Natural killer cell treated with Interleukin-12 subunit alpha and Interleukin-12 subunit beta and Interleukin-15 and Interleukin-18, amount 100 ng/mL, for 72 hours (primary cell): ENCODE data around the gene ADGRD2. TPM values are rescaled to one million over a fixed set of nuclear protein-coding genes. Genes with fewer than 3 reads are reported as not detected.
A peak's percentile ranks its signal among the peaks of the same experiment; 100 is the strongest.
"Not testable (repeated sequence)": the region's sequence is repeated elsewhere in the genome, so short reads cannot be mapped to it uniquely, and the experiment has no call there.

Source experiments
- ATAC-seq, 2 donors: fragments of 150-1000 bp; cut with Tn5 transposase in 1 of 2; sonication (Bioruptor Pico), chemical (Tn5 transposase) in 1 of 2; 2 replicates each; pipeline ENCODE4 v1.10.0; 2021
- DNase-seq: peaks from one replicate; pipeline ENCODE4 v3.0.0; 2022; ENCODE audit warnings: low spot score
- H3K27ac Mint-ChIP-seq, 2 donors: 1 replicate in 1 of 2; 2 replicates in 1 of 2; pipeline ENCODE4 v1.8.0; 2022; ENCODE audit warnings: mixed read lengths in 2 of 2, mild to moderate bottlenecking in 1 of 2, moderate library complexity in 1 of 2
- H3K27me3 Mint-ChIP-seq, 2 donors: 1 replicate in 1 of 2; 2 replicates in 1 of 2; pipeline ENCODE4 v1.8.0; 2022; ENCODE audit warnings: mixed read lengths in 2 of 2
- H3K36me3 Mint-ChIP-seq: one replicate; pipeline ENCODE4 v1.8.0; 2022; ENCODE audit warnings: mixed read lengths
- H3K4me1 Mint-ChIP-seq, 2 donors: 1 replicate in 1 of 2; 2 replicates in 1 of 2; pipeline ENCODE4 v1.8.0; 2022; ENCODE audit warnings: low read depth in 2 of 2, mixed read lengths in 2 of 2, mild to moderate bottlenecking in 1 of 2
- H3K4me3 Mint-ChIP-seq: one replicate; pipeline ENCODE4 v1.8.0; 2022; ENCODE audit warnings: mixed read lengths
- H3K9me3 Mint-ChIP-seq: 2 replicates; pipeline ENCODE4 v1.8.0; 2022; ENCODE audit warnings: mixed read lengths
- total RNA-seq, 2 donors: library from RNA; stranded (reverse); gene quantifications; one replicate each; pipeline ENCODE4 v1.2.3, GENCODE V29; 2022

ADGRD2 gene
- total RNA-seq, 2 donors from 2014 or later: not detected

DNA sequence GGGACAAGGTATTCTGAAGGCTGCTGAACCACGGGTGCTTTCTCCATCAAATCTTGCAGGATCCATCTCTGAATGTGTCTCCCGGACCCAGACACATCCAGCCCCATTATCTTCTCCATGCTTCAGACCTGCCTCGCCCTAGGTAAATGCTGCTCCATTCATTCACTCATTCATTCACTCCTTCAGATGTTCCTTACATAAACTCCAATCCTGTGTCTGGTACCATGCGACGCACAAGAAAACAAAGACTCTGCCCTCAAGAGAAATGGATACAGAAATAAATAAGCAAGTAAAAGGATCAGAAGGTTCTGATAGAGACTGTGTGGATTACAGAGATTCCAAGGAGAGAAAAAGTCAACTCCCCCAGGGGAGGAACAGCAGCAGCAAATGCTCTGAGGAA lies 27.1 kb upstream of the ADGRD2 start:
- Mint-ChIP-seq H3K4me1 (peaks cover 3 to 6% of the 10 kb centered on the region in 2 donors), H3K9me3 (no peaks in the 10 kb centered on the region)
- ATAC-seq: no peak

DNA sequence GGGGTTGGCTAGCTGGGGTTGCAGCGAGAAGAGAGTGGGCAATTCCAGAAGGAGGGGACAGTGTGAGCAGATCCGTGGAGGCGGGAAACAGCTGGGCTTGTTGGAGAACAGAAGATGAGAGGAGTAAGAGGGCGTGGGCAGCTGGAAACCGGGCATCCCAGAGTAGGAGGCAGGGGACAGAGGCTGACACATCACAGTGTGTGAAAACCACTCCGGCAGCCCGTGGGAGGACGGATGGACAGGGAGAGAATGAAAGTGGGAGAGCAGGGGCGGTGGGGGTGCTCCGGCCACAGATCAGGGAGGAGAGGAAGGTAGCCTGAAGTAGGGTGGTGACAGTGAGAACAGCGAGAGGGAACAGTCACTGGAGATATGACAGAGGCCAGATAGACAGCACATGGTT lies 26.7 kb upstream of the ADGRD2 start:
- no peak overlapping the region for H3K4me3 Mint-ChIP-seq
- DNase-seq (no peak), ATAC-seq (no peak)
- H3K27ac Mint-ChIP-seq: no peak overlapping the region
- no peaks in the 10 kb centered on the region for H3K36me3 Mint-ChIP-seq
- peaks cover 8 to 14% of the 10 kb centered on the region in 2 donors for H3K27me3 Mint-ChIP-seq
- H3K9me3 Mint-ChIP-seq: no peaks in the 10 kb centered on the region
- H3K4me1 Mint-ChIP-seq: peaks cover 3 to 6% of the 10 kb centered on the region in 2 donors

More for the DNA sequence above, 27.1 kb upstream of the ADGRD2 start:
- H3K27ac Mint-ChIP-seq: no peak overlapping the region
- H3K27me3 Mint-ChIP-seq: peaks cover 8 to 14% of the 10 kb centered on the region in 2 donors
- H3K4me3 Mint-ChIP-seq: no peak overlapping the region
- DNase-seq: no peak
- H3K36me3 Mint-ChIP-seq: no peaks in the 10 kb centered on the region

DNA sequence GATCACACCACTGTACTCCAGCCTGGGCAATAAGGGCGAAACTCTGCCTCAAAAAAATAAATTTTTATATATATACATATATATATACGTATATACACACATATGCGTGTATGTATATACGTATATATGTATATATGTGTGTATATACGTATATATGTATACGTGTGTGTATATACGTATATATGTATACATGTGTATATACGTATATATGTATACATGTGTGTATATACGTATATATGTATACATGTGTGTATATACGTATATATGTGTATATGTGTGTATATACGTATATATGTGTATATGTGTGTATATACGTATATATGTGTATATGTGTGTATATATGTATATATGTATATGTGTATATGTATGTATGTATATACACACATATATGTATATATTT lies 24.5 kb upstream of the ADGRD2 start:
- not testable (repeated sequence) for DNase-seq, H3K9me3 Mint-ChIP-seq, H3K36me3 Mint-ChIP-seq, H3K27ac Mint-ChIP-seq, H3K4me3 Mint-ChIP-seq, H3K4me1 Mint-ChIP-seq, ATAC-seq
- H3K27me3 Mint-ChIP-seq: peaks cover 8 to 14% of the 10 kb centered on the region in 2 donors

DNA sequence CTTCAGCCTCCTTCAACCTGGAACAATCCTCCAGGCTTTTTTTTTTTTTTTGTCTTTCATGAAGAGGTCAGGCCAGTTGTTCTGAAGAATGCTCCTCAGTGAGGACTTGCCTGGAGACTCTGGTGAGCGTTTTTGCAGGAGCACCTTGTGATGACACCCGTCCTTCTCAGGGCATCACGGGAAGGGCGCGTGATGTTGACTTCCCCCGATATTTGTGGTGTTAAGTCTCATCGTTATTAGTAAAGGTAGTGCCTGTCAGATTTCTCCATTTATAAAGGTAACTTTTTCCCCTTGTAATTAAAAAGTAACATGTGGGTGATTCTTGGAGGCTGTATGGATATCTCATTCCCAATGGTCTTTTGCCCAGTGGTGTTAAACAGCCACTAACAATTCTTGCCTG lies 23.9 kb upstream of the ADGRD2 start:
- H3K9me3 Mint-ChIP-seq: no peaks in the 10 kb centered on the region
- no peaks in the 10 kb centered on the region for H3K4me1 Mint-ChIP-seq
- H3K27ac Mint-ChIP-seq: no peak overlapping the region
- ATAC-seq (no peak), DNase-seq (no peak)
- H3K27me3 Mint-ChIP-seq: peaks cover 8 to 14% of the 10 kb centered on the region in 2 donors
- H3K4me3 Mint-ChIP-seq: no peak overlapping the region
- no peaks in the 10 kb centered on the region for H3K36me3 Mint-ChIP-seq

DNA sequence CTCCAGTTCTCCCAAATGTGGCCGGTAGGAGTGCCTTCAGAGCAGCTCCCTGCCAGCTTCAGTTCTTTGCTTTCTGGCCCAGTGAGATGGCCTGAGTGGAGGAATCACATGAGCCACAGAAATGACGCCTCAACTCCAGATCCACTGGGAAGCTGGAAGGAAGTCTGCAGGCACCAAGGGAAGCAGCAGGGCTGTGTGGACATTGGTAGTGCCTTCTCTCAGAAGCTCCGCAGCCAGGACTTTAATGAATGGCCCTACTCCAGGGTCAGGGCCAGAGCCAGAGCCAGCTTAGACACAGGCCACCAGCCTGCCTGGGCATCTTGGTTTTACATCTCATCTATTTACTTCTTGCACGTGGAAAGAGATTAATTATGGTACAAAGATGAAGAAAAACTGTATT lies 23.0 kb upstream of the ADGRD2 start:
- H3K9me3 Mint-ChIP-seq: no peaks in the 10 kb centered on the region
- peaks cover 10 to 14% of the 10 kb centered on the region in 2 donors for H3K27me3 Mint-ChIP-seq
- H3K36me3 Mint-ChIP-seq: no peaks in the 10 kb centered on the region
- ATAC-seq (no peak), DNase-seq (no peak)
- H3K4me3 Mint-ChIP-seq: no peak overlapping the region
- no peak overlapping the region for H3K27ac Mint-ChIP-seq
- H3K4me1 Mint-ChIP-seq: no peaks in the 10 kb centered on the region

DNA sequence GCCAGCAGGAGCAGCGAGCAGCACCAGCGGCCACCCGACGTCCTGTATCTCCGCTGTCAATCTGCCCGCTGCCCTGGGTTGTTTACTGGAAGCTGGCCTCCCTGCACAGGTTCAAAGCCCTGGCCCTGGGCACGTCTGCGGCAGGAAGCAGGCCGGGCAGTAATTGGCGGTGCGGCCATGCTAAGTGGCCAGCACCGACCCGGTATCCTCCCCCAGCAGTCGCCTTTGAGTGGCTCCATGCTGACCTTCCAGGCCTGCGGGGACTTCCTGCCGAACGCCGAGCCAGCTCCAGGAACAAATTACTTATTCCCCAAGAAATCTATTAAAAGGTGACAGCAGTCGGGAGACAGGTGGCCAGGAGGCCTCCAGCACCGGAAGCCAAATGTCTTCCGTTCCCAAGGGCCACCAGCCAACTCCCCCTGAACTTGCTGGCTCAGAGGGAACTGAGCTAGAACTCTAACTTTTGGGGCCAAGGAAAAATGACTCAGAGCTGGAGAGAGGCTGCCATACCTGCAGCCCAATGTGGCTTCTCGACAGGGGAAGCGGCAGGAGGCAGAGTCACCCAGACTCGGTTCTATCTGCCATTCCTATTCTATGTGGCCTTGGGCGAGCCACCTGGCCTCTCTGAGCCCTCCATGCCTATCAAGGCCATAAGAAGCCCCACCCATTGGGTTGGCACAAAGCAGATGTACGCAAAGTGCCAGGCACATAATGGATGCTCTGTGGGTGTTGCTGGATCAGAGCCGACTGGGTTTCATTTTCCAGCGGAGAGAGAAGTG lies 21.3 kb upstream of the ADGRD2 start:
- H3K4me3 Mint-ChIP-seq: no peak overlapping the region
- DNase-seq: no peak
- no peaks in the 10 kb centered on the region for H3K36me3 Mint-ChIP-seq
- H3K9me3 Mint-ChIP-seq: no peaks in the 10 kb centered on the region
- peaks cover 10% of the 10 kb centered on the region in 2 donors for H3K27me3 Mint-ChIP-seq
- no peaks in the 10 kb centered on the region for H3K4me1 Mint-ChIP-seq
- ATAC-seq: peak in 1 of 2 donors; percentile 28
- H3K27ac Mint-ChIP-seq: no peak overlapping the region

DNA sequence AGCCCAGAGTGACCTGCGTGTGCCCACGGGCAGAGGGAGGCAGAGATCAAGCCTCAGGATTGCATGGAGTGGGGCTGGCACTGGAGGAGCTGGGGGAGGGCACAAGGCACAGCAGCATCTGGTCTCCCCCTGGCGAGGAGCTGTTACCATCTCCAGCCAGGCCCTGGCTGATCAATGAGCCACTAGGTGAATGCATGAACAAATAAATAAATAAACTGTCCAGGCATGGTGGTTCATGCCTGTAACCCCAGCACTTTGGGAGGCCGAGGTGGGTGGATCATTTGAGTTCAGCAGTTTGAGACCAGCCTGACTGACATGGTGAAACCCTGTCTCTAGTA lies 20.8 kb upstream of the ADGRD2 start:
- no peaks in the 10 kb centered on the region for H3K9me3 Mint-ChIP-seq

DNA sequence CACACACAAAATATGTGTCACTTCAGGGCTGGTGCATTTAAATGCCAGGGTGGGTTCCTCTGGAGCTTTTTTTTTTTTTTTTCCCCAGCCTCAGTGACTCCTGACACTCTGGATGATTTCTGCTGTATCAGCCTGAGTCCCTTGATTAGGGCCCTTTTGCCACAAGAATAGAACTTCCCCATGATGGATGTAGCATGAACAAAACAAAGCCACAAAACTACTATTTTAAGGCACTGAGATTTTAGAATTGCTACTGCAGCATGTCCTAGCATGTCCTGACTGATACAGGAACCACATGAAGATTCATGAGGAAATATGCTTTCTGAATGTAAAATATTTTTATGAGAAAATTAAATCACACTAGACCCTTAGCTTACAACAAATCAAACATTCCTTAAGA lies 13.9 kb upstream of the ADGRD2 start:
- H3K4me1 Mint-ChIP-seq: no peaks in the 10 kb centered on the region
- peaks cover 15 to 30% of the 10 kb centered on the region in 2 donors for H3K27me3 Mint-ChIP-seq
- no peaks in the 10 kb centered on the region for H3K36me3 Mint-ChIP-seq
- DNase-seq (no peak), ATAC-seq (no peak)
- no peaks in the 10 kb centered on the region for H3K9me3 Mint-ChIP-seq
- no peak overlapping the region for H3K4me3 Mint-ChIP-seq
- no peak overlapping the region for H3K27ac Mint-ChIP-seq

More for the DNA sequence above, 20.8 kb upstream of the ADGRD2 start:
- Mint-ChIP-seq H3K4me1 (no peaks in the 10 kb centered on the region), H3K4me3 (no peak overlapping the region), H3K36me3 (no peaks in the 10 kb centered on the region), H3K27me3 (peaks cover 4 to 15% of the 10 kb centered on the region in 2 donors), H3K27ac (no peak overlapping the region)
- no peak for DNase-seq
- ATAC-seq: peak in 1 of 2 donors; percentile 15

DNA sequence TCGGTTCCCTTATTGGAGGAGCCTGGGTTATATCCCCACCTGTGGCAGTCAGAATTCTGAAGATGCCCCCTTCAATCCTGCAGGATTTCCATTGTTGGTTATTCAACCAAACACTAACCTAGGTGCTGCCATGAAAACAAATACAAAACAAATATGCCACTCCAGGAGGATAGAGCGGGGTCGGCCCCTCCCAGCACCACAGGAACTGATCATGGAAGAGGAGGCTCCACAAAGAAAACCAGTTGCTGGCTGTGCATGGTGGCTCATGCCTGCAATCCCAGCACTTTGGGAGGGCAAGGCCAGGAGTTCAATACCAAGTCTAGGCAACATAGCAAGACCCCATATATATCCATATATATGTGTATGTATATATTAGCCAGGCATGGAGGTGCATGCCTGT lies 13.2 kb upstream of the ADGRD2 start:
- Mint-ChIP-seq H3K4me1 (no peaks in the 10 kb centered on the region), H3K27ac (no peak overlapping the region), H3K27me3 (peaks cover 19 to 36% of the 10 kb centered on the region in 2 donors)

DNA sequence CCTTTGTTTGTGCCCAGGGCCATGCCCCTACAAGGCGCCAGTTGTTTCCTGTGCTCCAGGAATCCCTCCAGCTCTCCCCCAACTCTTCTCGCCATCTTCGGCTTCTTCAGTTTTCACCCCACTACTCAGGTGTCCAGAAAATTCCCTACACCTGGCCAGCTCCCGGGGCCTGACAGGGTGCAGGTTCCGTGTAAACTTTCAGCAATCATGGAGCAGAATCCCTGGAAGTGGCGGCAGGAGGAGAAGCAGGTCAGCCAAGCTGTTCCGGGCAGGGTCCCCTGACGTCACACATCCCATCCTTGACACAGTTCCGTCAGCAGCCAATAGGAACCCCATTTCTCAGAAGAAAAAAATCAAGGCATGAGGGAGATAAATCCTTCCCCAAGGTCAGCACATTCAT lies 12.2 kb upstream of the ADGRD2 start:
- H3K4me1 Mint-ChIP-seq: no peaks in the 10 kb centered on the region
- no peak for ATAC-seq
- DNase-seq: no peak

More for the DNA sequence above, 13.2 kb upstream of the ADGRD2 start:
- H3K4me3 Mint-ChIP-seq: no peak overlapping the region
- no peaks in the 10 kb centered on the region for H3K36me3 Mint-ChIP-seq
- ATAC-seq: no peak
- H3K9me3 Mint-ChIP-seq: no peaks in the 10 kb centered on the region
- DNase-seq: no peak

DNA sequence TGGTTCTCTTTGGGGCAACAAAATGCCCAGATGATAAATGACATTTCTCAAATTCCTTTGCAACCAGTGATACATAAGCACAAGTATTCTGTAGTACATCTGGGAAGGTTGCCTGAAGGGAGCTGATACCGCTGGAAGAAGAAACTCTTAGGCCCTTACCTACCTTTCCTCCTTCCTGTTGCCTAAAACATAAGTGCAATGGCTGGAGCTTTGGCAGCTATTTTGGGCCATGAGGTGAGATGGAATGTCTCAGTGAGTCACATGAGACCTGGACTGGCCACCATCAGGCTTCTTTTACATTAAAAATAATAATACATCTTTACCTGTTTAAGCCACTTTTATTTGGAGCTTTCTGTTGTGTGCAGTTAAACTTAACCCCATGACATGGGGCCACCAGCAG lies 11.2 kb upstream of the ADGRD2 start:
- Mint-ChIP-seq H3K27ac (no peak overlapping the region), H3K9me3 (no peaks in the 10 kb centered on the region), H3K36me3 (no peaks in the 10 kb centered on the region), H3K4me1 (no peaks in the 10 kb centered on the region), H3K4me3 (no peak overlapping the region), H3K27me3 (peaks cover 17 to 25% of the 10 kb centered on the region in 2 donors)
- ATAC-seq (no peak), DNase-seq (no peak)

More for the DNA sequence above, 12.2 kb upstream of the ADGRD2 start:
- H3K27ac Mint-ChIP-seq: no peak overlapping the region
- no peaks in the 10 kb centered on the region for H3K36me3 Mint-ChIP-seq
- H3K9me3 Mint-ChIP-seq: no peaks in the 10 kb centered on the region
- H3K4me3 Mint-ChIP-seq: no peak overlapping the region
- peaks cover 14 to 26% of the 10 kb centered on the region in 2 donors for H3K27me3 Mint-ChIP-seq

DNA sequence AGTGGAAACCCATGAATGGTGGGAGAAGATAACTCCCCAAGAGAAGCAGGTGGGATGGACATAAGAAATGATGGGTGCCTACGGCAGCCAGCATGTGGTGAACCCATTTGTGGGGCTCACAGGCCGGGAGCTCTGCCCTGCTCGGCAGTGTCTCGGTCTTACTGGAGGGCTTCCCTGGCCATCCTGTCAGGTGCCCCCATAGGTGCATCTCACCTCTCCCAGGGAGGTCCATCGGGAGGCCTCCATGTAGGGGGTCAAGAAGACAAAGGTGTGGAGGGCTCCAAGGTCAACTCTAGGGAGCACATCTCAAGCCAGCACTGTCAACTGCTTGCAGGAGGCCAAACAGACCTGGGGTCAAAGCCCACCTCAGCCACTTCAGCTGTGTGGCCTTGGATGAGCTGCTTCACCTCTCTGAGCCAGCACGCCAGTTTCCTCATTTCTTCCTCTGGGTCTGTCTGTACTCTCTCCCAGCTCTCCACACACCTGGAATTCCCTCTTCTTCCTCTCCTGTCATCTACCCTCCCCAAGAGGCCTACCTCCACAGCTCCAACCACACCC lies 10.5 kb upstream of the ADGRD2 start:
- Mint-ChIP-seq H3K27me3 (peaks cover 17 to 19% of the 10 kb centered on the region in 2 donors), H3K4me1 (no peaks in the 10 kb centered on the region), H3K4me3 (no peak overlapping the region), H3K27ac (no peak overlapping the region), H3K9me3 (no peaks in the 10 kb centered on the region), H3K36me3 (no peaks in the 10 kb centered on the region)
- ATAC-seq (peak in 1 of 2 donors; percentile 28), DNase-seq (no peak)

DNA sequence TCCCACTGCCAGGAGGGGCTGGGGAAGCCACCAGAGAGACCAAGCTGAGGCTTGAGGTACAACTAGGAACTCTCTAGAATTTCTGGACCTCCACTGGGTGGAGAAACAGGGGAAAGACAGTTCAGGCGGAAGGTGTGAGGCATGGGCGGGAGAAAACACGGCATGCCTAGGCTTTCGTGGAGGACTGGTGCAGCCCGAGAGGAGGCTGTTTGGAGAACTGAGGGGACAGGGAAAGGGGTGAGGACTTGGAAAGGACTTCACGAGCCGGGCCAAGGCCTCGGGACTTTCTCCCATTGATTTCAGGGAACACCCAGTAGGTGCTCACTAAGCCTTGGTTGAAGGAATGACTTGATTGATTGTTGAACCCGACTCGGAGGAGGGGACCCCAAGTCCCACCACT lies 9.5 kb upstream of the ADGRD2 start:
- Mint-ChIP-seq H3K27ac (no peak overlapping the region), H3K4me1 (no peaks in the 10 kb centered on the region), H3K27me3 (peaks cover 17 to 19% of the 10 kb centered on the region in 2 donors), H3K36me3 (no peaks in the 10 kb centered on the region), H3K4me3 (no peak overlapping the region), H3K9me3 (no peaks in the 10 kb centered on the region)
- DNase-seq: no peak
- ATAC-seq: no peak

DNA sequence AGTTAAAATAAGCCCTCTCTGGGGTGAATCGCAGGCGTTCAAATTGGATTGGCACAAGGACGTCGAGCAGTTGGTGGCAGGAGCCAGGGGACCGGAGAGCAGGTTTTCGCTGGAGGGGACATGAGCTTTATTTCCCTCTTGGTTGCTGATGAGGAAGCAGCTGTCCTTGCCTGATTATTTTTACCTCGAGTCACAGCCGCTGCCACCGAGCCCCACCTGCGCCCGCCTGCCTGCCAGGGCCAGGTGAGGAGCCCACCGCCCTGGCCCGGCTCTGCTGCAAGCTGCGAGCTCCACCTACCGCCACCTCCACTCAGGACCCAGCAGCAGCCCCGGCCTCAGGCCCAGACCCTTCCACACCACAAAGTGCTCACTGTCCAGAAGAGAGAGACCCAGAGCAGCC lies 9.0 kb upstream of the ADGRD2 start:
- no peak for DNase-seq
- H3K27me3 Mint-ChIP-seq: peaks cover 17 to 19% of the 10 kb centered on the region in 2 donors

More for the DNA sequence above, 9.0 kb upstream of the ADGRD2 start:
- ATAC-seq: no peak
- no peaks in the 10 kb centered on the region for H3K36me3 Mint-ChIP-seq
- H3K9me3 Mint-ChIP-seq: no peaks in the 10 kb centered on the region
- no peak overlapping the region for H3K27ac Mint-ChIP-seq
- H3K4me3 Mint-ChIP-seq: no peak overlapping the region
- H3K4me1 Mint-ChIP-seq: no peaks in the 10 kb centered on the region
